Liver (tissue), 3 donors: Measurements from ENCODE around the gene DPF3.

ENCODE experiments used
- CTCF ChIP-seq: fragments of 150-350 bp; IDR thresholded peaks from 2 replicates; pipeline ENCODE4 v1.5.1; 2017; ENCODE audit warnings: improper control_type of control experiment, low read depth, low read length; ENCODE audit not compliant: missing input control
- EGR1 ChIP-seq, 2 donors: IDR thresholded peaks; 2 replicates each; pipeline ENCODE4 v1.6.1; 2016 to 2018; ENCODE audit warnings: antibody characterized with exemption in 2 of 2, low read depth in 2 of 2
- GABPA ChIP-seq, 2 donors: IDR thresholded peaks in 1 of 2; conservative IDR thresholded peaks in 1 of 2; 2 replicates each; pipeline ENCODE4 v1.6.1; 2016; ENCODE audit warnings: antibody characterized with exemption in 2 of 2, mild to moderate bottlenecking in 1 of 2, moderate library complexity in 1 of 2
- HNF4A ChIP-seq, 2 donors: conservative IDR thresholded peaks; 2 replicates each; pipeline ENCODE4 v1.6.1; 2016; ENCODE audit warnings: antibody characterized with exemption in 2 of 2, mild to moderate bottlenecking in 2 of 2
- JUND ChIP-seq, 2 donors: IDR thresholded peaks; 2 replicates each; pipeline ENCODE4 v1.6.1; 2016; ENCODE audit warnings: antibody characterized with exemption in 2 of 2
- MAX ChIP-seq: IDR thresholded peaks from 2 replicates; pipeline ENCODE4 v1.6.1; 2016; ENCODE audit warnings: antibody characterized with exemption
- RAD21 ChIP-seq, 2 donors: IDR thresholded peaks; 2 replicates each; pipeline ENCODE4 v1.6.1; 2016; ENCODE audit warnings: antibody characterized with exemption in 2 of 2, mild to moderate bottlenecking in 2 of 2
- REST ChIP-seq: IDR thresholded peaks from 2 replicates; pipeline ENCODE4 v1.6.1; 2016; ENCODE audit warnings: antibody characterized with exemption, mild to moderate bottlenecking
- TAF1 ChIP-seq: conservative IDR thresholded peaks from 2 replicates; pipeline ENCODE4 v1.6.1; 2016; ENCODE audit warnings: antibody characterized with exemption, mild to moderate bottlenecking
- YY1 ChIP-seq: IDR thresholded peaks from 2 replicates; pipeline ENCODE4 v1.6.1; 2016; ENCODE audit warnings: antibody characterized with exemption, mild to moderate bottlenecking
- donor health status: healthy.
- donor health status: healthy.

- TF ChIP-seq CTCF (no peak), YY1 (no peak), JUND (IDR thresholded peaks at IDR 0.05) (no peak), EGR1 (IDR thresholded peaks at IDR 0.05; ENCODE audit: low read depth in 2 of 2) (no peak), RAD21 (IDR thresholded peaks at IDR 0.05) (no peak), MAX (no peak), HNF4A (conservative IDR thresholded peaks at IDR 0.05) (no peak), GABPA (IDR thresholded peaks at IDR 0.05 in 1 of 2, conservative IDR thresholded peaks at IDR 0.05 in 1 of 2) (no peak), TAF1 (no peak), REST (no peak)
Observed at GRCh38 chr14:72682188-72682587, 211.7 kb downstream of the DPF3 start.
